ENCODE measurements around the gene ARL5A. TPM values are rescaled to one million over a fixed set of nuclear protein-coding genes. Genes with fewer than 3 reads are reported as not detected.

ARL5A gene
- total RNA-seq, 1 experiment from 2014 or later: 55.0 TPM

DNA sequence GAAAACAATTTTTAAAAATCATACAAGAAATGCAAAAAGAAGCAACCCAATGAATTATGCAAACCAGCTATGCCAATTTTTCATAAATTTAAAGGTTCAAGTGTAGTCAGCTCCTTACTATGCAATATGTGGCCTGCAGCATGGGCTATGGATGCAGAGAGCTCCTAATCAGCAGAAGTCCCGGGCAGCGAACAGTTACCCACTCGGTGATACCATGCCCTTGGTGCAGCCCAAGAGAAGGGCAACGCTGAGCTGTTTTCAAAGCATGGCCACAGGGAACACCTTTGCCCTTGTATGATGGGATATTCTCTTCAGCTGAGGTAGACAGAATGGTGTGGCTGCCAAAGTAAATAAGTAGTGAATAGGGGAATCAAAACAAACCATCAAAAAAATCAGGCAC, 17.3 kb upstream of the ARL5A start:
- H3K9me3 ChIP-seq (ENCODE audit: low read depth, low read length, poor library complexity, severe bottlenecking): no peaks in the 10 kb centered on the region
- TF ChIP-seq EZH2 (IDR thresholded peaks at IDR 0.05; ENCODE audit: borderline replicate concordance, low read depth, low read length, poor library complexity, severe bottlenecking): no peak
- TF ChIP-seq, protein P1, sequence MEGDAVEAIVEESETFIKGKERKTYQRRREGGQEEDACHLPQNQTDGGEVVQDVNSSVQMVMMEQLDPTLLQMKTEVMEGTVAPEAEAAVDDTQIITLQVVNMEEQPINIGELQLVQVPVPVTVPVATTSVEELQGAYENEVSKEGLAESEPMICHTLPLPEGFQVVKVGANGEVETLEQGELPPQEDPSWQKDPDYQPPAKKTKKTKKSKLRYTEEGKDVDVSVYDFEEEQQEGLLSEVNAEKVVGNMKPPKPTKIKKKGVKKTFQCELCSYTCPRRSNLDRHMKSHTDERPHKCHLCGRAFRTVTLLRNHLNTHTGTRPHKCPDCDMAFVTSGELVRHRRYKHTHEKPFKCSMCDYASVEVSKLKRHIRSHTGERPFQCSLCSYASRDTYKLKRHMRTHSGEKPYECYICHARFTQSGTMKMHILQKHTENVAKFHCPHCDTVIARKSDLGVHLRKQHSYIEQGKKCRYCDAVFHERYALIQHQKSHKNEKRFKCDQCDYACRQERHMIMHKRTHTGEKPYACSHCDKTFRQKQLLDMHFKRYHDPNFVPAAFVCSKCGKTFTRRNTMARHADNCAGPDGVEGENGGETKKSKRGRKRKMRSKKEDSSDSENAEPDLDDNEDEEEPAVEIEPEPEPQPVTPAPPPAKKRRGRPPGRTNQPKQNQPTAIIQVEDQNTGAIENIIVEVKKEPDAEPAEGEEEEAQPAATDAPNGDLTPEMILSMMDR (conservative IDR thresholded peaks at IDR 0.05; ENCODE audit: low read depth, low read length): no peak
- H3K36me3 ChIP-seq (ENCODE audit: insufficient read depth, low read length, poor library complexity, severe bottlenecking): no peaks in the 10 kb centered on the region
- CTCF ChIA-PET: no interaction called here
- intact Hi-C loops (cut with micrococcal nuclease; ENCODE audit: unreplicated experiment): no loop called here
- no peak for DNase-seq (ENCODE audit: low spot score)
- POLR2A ChIA-PET (ENCODE audit: low non-redundant PET): no interaction called here
- H3K4me3 ChIP-seq (ENCODE audit: low read depth, low read length, poor library complexity, severe bottlenecking): no peak overlapping the region
- H3K27ac ChIP-seq (ENCODE audit: low read depth, low read length, poor library complexity, severe bottlenecking): no peak overlapping the region
- H3K4me1 ChIP-seq (ENCODE audit: insufficient read depth, low read length, poor library complexity, severe bottlenecking): no peaks in the 10 kb centered on the region
- no TSS peak for BruUV-seq (replicated peaks)
- peaks cover 10% of the 10 kb centered on the region for H3K27me3 ChIP-seq (replicated peaks; ENCODE audit: insufficient read depth, low read depth, low read length, poor library complexity)

DNA sequence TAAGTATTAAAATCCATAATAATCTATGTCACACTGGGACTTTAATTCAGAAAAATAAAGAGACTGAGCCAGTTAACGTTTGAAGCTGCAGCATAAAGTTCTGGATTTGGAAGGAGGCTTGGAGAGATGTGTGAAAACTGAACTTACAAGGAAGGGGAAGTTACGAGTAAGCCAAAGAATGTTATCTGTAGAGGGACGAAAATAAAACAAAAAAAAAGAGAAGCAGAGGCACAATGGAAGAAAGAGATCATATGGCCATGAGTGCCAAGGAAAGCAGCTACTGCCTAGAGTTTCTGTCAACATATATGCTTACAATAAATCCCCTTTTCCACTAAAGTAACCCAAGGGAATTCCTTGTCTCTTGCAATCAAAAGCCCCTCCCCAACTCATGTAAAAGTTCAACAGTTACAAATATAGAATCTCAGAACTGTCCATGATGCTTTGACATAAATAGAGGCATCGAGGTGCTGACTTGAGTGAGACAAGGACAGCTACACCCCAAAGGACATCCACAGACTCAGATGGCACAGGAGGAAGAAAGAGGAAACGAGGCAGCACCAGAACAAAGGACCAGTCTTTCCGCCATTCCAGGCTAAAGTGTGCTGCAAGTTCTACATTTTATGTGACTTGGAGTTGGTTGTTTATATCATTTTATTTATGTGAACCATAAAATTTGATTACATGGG, 16.1 kb upstream of the ARL5A start:
- intact Hi-C loops (cut with micrococcal nuclease; ENCODE audit: unreplicated experiment): no loop called here
- DNase-seq (ENCODE audit: low spot score): no peak
- ChIA-PET POLR2A (ENCODE audit: low non-redundant PET) (no interaction called here), CTCF (no interaction called here)
- Histone ChIP-seq H3K27ac (ENCODE audit: low read depth, low read length, poor library complexity, severe bottlenecking) (no peak overlapping the region), H3K4me1 (ENCODE audit: insufficient read depth, low read length, poor library complexity, severe bottlenecking) (no peaks in the 10 kb centered on the region), H3K4me3 (ENCODE audit: low read depth, low read length, poor library complexity, severe bottlenecking) (no peak overlapping the region), H3K9me3 (ENCODE audit: low read depth, low read length, poor library complexity, severe bottlenecking) (no peaks in the 10 kb centered on the region), H3K27me3 (replicated peaks; ENCODE audit: insufficient read depth, low read depth, low read length, poor library complexity) (peaks cover 10% of the 10 kb centered on the region), H3K36me3 (ENCODE audit: insufficient read depth, low read length, poor library complexity, severe bottlenecking) (no peaks in the 10 kb centered on the region)
- TF ChIP-seq EZH2 (IDR thresholded peaks at IDR 0.05; ENCODE audit: borderline replicate concordance, low read depth, low read length, poor library complexity, severe bottlenecking): no peak
- TF ChIP-seq, protein P1 (conservative IDR thresholded peaks at IDR 0.05; ENCODE audit: low read depth, low read length): no peak
- no TSS peak for BruUV-seq (replicated peaks)

DNA sequence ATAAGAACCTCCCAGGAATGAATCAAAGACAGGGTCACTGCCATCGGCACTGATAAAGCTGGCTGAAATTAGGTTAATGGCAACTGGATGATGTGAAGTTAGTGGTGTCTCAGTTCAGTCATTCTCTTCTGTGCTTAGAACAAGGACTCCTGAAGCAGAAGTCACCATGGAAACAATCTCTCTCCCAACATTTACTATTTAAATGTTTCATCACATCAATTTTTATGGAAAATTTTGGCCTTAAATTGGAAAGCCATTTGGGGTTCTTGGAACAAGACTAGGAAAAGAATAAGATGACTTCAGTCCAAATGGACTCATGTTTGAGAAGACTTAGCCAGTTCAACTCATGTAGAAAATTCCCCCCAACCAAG, 15.5 kb upstream of the ARL5A start:
- no peaks in the 10 kb centered on the region for H3K9me3 ChIP-seq (ENCODE audit: low read depth, low read length, poor library complexity, severe bottlenecking)
- no peaks in the 10 kb centered on the region for H3K36me3 ChIP-seq (ENCODE audit: insufficient read depth, low read length, poor library complexity, severe bottlenecking)
- no peak overlapping the region for H3K4me3 ChIP-seq (ENCODE audit: low read depth, low read length, poor library complexity, severe bottlenecking)
- ChIA-PET CTCF (no interaction called here), POLR2A (ENCODE audit: low non-redundant PET) (no interaction called here)
- no peaks in the 10 kb centered on the region for H3K4me1 ChIP-seq (ENCODE audit: insufficient read depth, low read length, poor library complexity, severe bottlenecking)
- intact Hi-C loops (cut with micrococcal nuclease; ENCODE audit: unreplicated experiment): no loop called here
- DNase-seq (ENCODE audit: low spot score): no peak
- H3K27me3 ChIP-seq (replicated peaks; ENCODE audit: insufficient read depth, low read depth, low read length, poor library complexity): peaks cover 17% of the 10 kb centered on the region
- BruUV-seq (replicated peaks): no TSS peak
- TF ChIP-seq EZH2 (IDR thresholded peaks at IDR 0.05; ENCODE audit: borderline replicate concordance, low read depth, low read length, poor library complexity, severe bottlenecking): no peak
- TF ChIP-seq, protein P1 (conservative IDR thresholded peaks at IDR 0.05; ENCODE audit: low read depth, low read length): no peak
- no peak overlapping the region for H3K27ac ChIP-seq (ENCODE audit: low read depth, low read length, poor library complexity, severe bottlenecking)
